GM10248 (cell line): ENCODE data around the gene UBE2QL1.

ENCODE experiments used
- CTCF ChIA-PET: fragments of 300-600 bp; sonication (Branson Sonifier 250); formaldehyde crosslinking; extraction: SDS; loops from one replicate; lab custom pipeline; 2021; ENCODE audit warnings: antibody characterized with exemption; lab: Yijun Ruan, JAX
- POLR2A ChIA-PET: fragments of 350-650 bp; sonication (Branson Sonifier 250); formaldehyde crosslinking; extraction: SDS; loops from one replicate; lab custom pipeline; 2020; ENCODE audit warnings: antibody characterized with exemption; lab: Yijun Ruan, JAX
- DNase-seq: peaks from one replicate; pipeline ENCODE4 v3.0.0; 2012; ENCODE audit errors: extremely low spot score
- CTCF ChIP-seq: IDR thresholded peaks from 2 replicates; pipeline ENCODE4 v1.5.1; 2012; ENCODE audit warnings: mild to moderate bottlenecking, low read depth; ENCODE audit errors: extremely low read depth, missing control alignments, control extremely low read depth

Gene UBE2QL1

GRCh38 chr5:6522331-6522730, 73.7 kb downstream of the UBE2QL1 start:
- POLR2A ChIA-PET, result no interaction called here
- DNase-seq, result no peak
- no peak for TF ChIP-seq CTCF
- CTCF ChIA-PET, result no interaction called here

GRCh38 chr5:6522923-6523322, 74.3 kb downstream of the UBE2QL1 start:
- POLR2A ChIA-PET, result no interaction called here
- CTCF ChIA-PET, result no interaction called here
- TF ChIP-seq CTCF, result no peak
- DNase-seq, result no peak

GRCh38 chr5:6525422-6525821, 76.8 kb downstream of the UBE2QL1 start:
- no peak for DNase-seq
- ChIA-PET CTCF (interaction anchor here (0.7 kb wide), 1 partner anchor 10 kb away, joined by 3 read pairs; no protein-coding TSS in a partner anchor), POLR2A (no interaction called here)
- TF ChIP-seq CTCF, result peak; percentile 38

- ChIA-PET CTCF (interaction anchor here (0.7 kb wide), 1 partner anchor 10 kb away, joined by 3 read pairs; no protein-coding TSS in a partner anchor), POLR2A (no interaction called here)
- peak; percentile 27 for TF ChIP-seq CTCF
- peak; percentile 60 for DNase-seq
Measured at GRCh38 chr5:6525910-6526309, 77.3 kb downstream of the UBE2QL1 start.

GRCh38 chr5:6527749-6528455, 79.2 kb downstream of the UBE2QL1 start:
- CTCF ChIA-PET, result interaction anchor here (1.1 kb wide), 1 partner anchor 239 kb away, joined by 3 read pairs; no protein-coding TSS in a partner anchor
- POLR2A ChIA-PET, result no interaction called here
- TF ChIP-seq CTCF, result no peak
- no peak for DNase-seq

- no peak for TF ChIP-seq CTCF
- ChIA-PET CTCF (no interaction called here), POLR2A (no interaction called here)
- no peak for DNase-seq
Measured at GRCh38 chr5:6535594-6535993, 86.9 kb downstream of the UBE2QL1 start.
